GM23338 (cell line): ENCODE results near the gene GPR39. TPM values are rescaled to one million over a fixed set of nuclear protein-coding genes. Genes with fewer than 3 reads are reported as not detected.

Experiments
- ATAC-seq: fragments of 200-7000 bp; cut with Tn5 transposase; 3 replicates; pipeline ENCODE4 v1.9.1; 2020
- DNase-seq: peaks from one replicate; pipeline ENCODE4 v3.0.0-alpha.2; 2015; ENCODE audit warnings: low spot score
- H2AFZ ChIP-seq: fragments of 200-600 bp; sonication (generic); 2 replicates; pipeline ENCODE4 v1.8.0; 2016; ENCODE audit warnings: antibody characterized with exemption, mild to moderate bottlenecking, moderate library complexity
- H3F3A ChIP-seq: fragments of 200-600 bp; sonication (generic); replicated peaks from 2 replicates; pipeline ENCODE4 v1.8.0; 2017; ENCODE audit warnings: antibody characterized with exemption, mixed run types, low read depth
- H3K27ac ChIP-seq: fragments of 200-600 bp; sonication (generic); 2 replicates; pipeline ENCODE4 v1.6.1; 2016; ENCODE audit warnings: low read depth
- H3K27me3 ChIP-seq: fragments of 200-600 bp; sonication (generic); 2 replicates; pipeline ENCODE4 v1.8.0; 2016; ENCODE audit warnings: mild to moderate bottlenecking, mixed run types, moderate library complexity; ENCODE audit not compliant: insufficient read depth
- H3K36me3 ChIP-seq: fragments of 200-600 bp; sonication (generic); 2 replicates; pipeline ENCODE4 v1.8.0; 2016; ENCODE audit warnings: mild to moderate bottlenecking; ENCODE audit not compliant: insufficient read depth
- H3K4me1 ChIP-seq: fragments of 200-600 bp; sonication (generic); 2 replicates; pipeline ENCODE4 v1.8.0; 2016; ENCODE audit warnings: mild to moderate bottlenecking, moderate library complexity; ENCODE audit not compliant: insufficient read depth
- H3K4me2 ChIP-seq: fragments of 200-600 bp; sonication (generic); 2 replicates; pipeline ENCODE4 v1.7.1; 2017; ENCODE audit warnings: mixed run types
- H3K4me3 ChIP-seq: fragments of 200-600 bp; sonication (generic); 2 replicates; pipeline ENCODE4 v1.6.1; 2016; ENCODE audit warnings: mixed run types
- H3K79me2 ChIP-seq: fragments of 200-600 bp; sonication (generic); replicated peaks from 2 replicates; pipeline ENCODE4 v1.8.0; 2017; ENCODE audit warnings: mild to moderate bottlenecking; ENCODE audit not compliant: insufficient read depth
- H3K9me2 ChIP-seq: fragments of 200-600 bp; sonication (generic); 2 replicates; pipeline ENCODE4 v1.8.0; 2017; ENCODE audit not compliant: insufficient read depth
- H4K20me1 ChIP-seq: fragments of 200-600 bp; sonication (generic); replicated peaks from 2 replicates; pipeline ENCODE4 v1.8.0; 2017; ENCODE audit warnings: mild to moderate bottlenecking; ENCODE audit not compliant: insufficient read depth
- H3K27ac Mint-ChIP-seq: 2 replicates; pipeline ENCODE4 v1.8.0; 2020; ENCODE audit warnings: inconsistent platforms, mild to moderate bottlenecking, moderate library complexity, mixed read lengths
- H3K27me3 Mint-ChIP-seq: 3 replicates; pipeline ENCODE4 v1.8.0; 2022; ENCODE audit warnings: low read depth, mild to moderate bottlenecking, moderate library complexity, mixed read lengths, inconsistent platforms; ENCODE audit not compliant: insufficient read depth, poor library complexity
- H3K36me3 Mint-ChIP-seq: 3 replicates; pipeline ENCODE4 v1.8.0; 2021; ENCODE audit warnings: low read depth, mild to moderate bottlenecking, inconsistent platforms, moderate library complexity, mixed read lengths
- H3K4me1 Mint-ChIP-seq: 3 replicates; pipeline ENCODE4 v1.8.0; 2020; ENCODE audit warnings: mild to moderate bottlenecking, inconsistent platforms, mixed read lengths
- H3K4me3 Mint-ChIP-seq: 3 replicates; pipeline ENCODE4 v1.8.0; 2021; ENCODE audit warnings: moderate library complexity, mild to moderate bottlenecking, inconsistent platforms, mixed read lengths
- H3K9me3 Mint-ChIP-seq: 3 replicates; pipeline ENCODE4 v1.8.0; 2020; ENCODE audit warnings: moderate library complexity, mild to moderate bottlenecking, inconsistent platforms, mixed read lengths
- CREB1 ChIP-seq: fragments of 250-450 bp; sonication (Bioruptor Pico); IDR thresholded peaks from 2 replicates; pipeline ENCODE4 v1.5.0; 2020; ENCODE audit warnings: low read depth, mild to moderate bottlenecking, moderate library complexity
- EZH2 ChIP-seq: fragments of 200-600 bp; sonication (generic); IDR thresholded peaks from one replicate; pipeline ENCODE4 v1.8.0; 2017; ENCODE audit warnings: antibody characterized with exemption, mild to moderate bottlenecking, low read depth; ENCODE audit not compliant: unreplicated experiment
- JUNB ChIP-seq: IDR thresholded peaks from one replicate; pipeline ENCODE4 v1.6.1; 2016; ENCODE audit warnings: antibody characterized with exemption; ENCODE audit not compliant: unreplicated experiment
- NANOG ChIP-seq: IDR thresholded peaks from 2 replicates; pipeline ENCODE4 v1.6.1; 2016; ENCODE audit warnings: antibody characterized with exemption, borderline replicate concordance
- STAT1 ChIP-seq: IDR thresholded peaks from one replicate; pipeline ENCODE4 v1.6.1; 2016; ENCODE audit warnings: antibody characterized with exemption; ENCODE audit not compliant: unreplicated experiment
- polyA plus RNA-seq: library from polyadenylated mRNA; unstranded; fragments of >200 nt; fragmentation: Nextera tagmentation; extraction: Ambion mirVana; gene quantifications from 2 replicates; pipeline ENCODE4 v1.2.1, GENCODE V29; 2016
- total RNA-seq: library from RNA; depleted of rRNA; stranded (reverse); fragments of >200 nt; shearing (Covaris generic); gene quantifications from 2 replicates; pipeline ENCODE4 v1.2.3, GENCODE V29; 2014
- TF ChIP-seq, protein P1 (sequence below), 2 experiments: fragments of 200-600 bp in 1 of 2; sonication (generic) in 1 of 2; conservative IDR thresholded peaks; 2 replicates each; pipeline versions ENCODE4 v1.5.1 to v1.6.1; 2016 to 2017; ENCODE audit warnings: antibody characterized with exemption in 2 of 2, low read depth in 2 of 2, mild to moderate bottlenecking in 2 of 2, moderate library complexity in 1 of 2
- TF ChIP-seq, protein P2 (sequence below): fragments of 250-450 bp; sonication (Bioruptor Pico); IDR thresholded peaks from 2 replicates; pipeline ENCODE4 v1.5.0; 2020; ENCODE audit warnings: mild to moderate bottlenecking, moderate library complexity
- TF ChIP-seq, protein P3 (sequence below): IDR thresholded peaks from one replicate; pipeline ENCODE4 v1.6.1; 2018; ENCODE audit warnings: antibody characterized with exemption; ENCODE audit not compliant: unreplicated experiment

The GPR39 gene
- total and polyA plus RNA-seq, 2 experiments from 2014 or later: 0.55 to 1.9 TPM

DNA sequence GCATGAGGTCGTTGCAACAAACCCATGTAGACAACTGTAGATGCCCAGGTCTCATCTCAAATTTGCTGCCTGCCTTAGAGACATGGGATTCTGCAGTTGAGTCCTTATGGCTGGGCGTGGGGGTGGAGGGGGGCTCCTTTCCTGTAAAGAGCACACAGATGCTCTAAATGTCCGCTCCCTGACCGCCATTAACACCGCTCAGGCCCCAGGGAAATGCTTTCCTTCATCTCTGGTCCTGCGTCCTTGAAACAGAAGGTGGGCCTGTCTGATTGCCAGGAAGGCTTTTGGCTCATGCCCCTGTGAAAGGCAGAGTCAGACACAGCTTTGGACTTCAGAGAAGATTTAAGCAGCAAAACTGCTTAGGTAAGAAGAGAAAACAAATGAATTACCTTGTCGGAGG, 25.7 kb downstream of the GPR39 start (continued):
- TF ChIP-seq, protein P1, sequence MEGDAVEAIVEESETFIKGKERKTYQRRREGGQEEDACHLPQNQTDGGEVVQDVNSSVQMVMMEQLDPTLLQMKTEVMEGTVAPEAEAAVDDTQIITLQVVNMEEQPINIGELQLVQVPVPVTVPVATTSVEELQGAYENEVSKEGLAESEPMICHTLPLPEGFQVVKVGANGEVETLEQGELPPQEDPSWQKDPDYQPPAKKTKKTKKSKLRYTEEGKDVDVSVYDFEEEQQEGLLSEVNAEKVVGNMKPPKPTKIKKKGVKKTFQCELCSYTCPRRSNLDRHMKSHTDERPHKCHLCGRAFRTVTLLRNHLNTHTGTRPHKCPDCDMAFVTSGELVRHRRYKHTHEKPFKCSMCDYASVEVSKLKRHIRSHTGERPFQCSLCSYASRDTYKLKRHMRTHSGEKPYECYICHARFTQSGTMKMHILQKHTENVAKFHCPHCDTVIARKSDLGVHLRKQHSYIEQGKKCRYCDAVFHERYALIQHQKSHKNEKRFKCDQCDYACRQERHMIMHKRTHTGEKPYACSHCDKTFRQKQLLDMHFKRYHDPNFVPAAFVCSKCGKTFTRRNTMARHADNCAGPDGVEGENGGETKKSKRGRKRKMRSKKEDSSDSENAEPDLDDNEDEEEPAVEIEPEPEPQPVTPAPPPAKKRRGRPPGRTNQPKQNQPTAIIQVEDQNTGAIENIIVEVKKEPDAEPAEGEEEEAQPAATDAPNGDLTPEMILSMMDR (conservative IDR thresholded peaks at IDR 0.05; ENCODE audit: low read depth in 2 of 2): no peak
- TF ChIP-seq, protein P2, sequence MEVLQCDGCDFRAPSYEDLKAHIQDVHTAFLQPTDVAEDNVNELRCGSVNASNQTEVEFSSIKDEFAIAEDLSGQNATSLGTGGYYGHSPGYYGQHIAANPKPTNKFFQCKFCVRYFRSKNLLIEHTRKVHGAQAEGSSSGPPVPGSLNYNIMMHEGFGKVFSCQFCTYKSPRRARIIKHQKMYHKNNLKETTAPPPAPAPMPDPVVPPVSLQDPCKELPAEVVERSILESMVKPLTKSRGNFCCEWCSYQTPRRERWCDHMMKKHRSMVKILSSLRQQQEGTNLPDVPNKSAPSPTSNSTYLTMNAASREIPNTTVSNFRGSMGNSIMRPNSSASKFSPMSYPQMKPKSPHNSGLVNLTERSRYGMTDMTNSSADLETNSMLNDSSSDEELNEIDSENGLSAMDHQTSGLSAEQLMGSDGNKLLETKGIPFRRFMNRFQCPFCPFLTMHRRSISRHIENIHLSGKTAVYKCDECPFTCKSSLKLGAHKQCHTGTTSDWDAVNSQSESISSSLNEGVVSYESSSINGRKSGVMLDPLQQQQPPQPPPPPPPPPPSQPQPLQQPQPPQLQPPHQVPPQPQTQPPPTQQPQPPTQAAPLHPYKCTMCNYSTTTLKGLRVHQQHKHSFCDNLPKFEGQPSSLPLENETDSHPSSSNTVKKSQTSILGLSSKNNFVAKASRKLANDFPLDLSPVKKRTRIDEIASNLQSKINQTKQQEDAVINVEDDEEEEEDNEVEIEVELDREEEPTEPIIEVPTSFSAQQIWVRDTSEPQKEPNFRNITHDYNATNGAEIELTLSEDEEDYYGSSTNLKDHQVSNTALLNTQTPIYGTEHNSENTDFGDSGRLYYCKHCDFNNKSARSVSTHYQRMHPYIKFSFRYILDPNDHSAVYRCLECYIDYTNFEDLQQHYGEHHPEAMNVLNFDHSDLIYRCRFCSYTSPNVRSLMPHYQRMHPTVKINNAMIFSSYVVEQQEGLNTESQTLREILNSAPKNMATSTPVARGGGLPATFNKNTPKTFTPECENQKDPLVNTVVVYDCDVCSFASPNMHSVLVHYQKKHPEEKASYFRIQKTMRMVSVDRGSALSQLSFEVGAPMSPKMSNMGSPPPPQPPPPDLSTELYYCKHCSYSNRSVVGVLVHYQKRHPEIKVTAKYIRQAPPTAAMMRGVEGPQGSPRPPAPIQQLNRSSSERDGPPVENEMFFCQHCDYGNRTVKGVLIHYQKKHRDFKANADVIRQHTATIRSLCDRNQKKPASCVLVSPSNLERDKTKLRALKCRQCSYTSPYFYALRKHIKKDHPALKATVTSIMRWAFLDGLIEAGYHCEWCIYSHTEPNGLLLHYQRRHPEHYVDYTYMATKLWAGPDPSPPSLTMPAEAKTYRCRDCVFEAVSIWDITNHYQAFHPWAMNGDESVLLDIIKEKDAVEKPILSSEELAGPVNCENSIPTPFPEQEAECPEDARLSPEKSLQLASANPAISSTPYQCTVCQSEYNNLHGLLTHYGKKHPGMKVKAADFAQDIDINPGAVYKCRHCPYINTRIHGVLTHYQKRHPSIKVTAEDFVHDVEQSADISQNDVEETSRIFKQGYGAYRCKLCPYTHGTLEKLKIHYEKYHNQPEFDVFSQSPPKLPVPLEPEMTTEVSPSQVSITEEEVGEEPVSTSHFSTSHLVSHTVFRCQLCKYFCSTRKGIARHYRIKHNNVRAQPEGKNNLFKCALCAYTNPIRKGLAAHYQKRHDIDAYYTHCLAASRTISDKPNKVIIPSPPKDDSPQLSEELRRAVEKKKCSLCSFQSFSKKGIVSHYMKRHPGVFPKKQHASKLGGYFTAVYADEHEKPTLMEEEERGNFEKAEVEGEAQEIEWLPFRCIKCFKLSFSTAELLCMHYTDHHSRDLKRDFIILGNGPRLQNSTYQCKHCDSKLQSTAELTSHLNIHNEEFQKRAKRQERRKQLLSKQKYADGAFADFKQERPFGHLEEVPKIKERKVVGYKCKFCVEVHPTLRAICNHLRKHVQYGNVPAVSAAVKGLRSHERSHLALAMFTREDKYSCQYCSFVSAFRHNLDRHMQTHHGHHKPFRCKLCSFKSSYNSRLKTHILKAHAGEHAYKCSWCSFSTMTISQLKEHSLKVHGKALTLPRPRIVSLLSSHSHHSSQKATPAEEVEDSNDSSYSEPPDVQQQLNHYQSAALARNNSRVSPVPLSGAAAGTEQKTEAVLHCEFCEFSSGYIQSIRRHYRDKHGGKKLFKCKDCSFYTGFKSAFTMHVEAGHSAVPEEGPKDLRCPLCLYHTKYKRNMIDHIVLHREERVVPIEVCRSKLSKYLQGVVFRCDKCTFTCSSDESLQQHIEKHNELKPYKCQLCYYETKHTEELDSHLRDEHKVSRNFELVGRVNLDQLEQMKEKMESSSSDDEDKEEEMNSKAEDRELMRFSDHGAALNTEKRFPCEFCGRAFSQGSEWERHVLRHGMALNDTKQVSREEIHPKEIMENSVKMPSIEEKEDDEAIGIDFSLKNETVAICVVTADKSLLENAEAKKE (CRISPR knock-in tag): no peak

DNA sequence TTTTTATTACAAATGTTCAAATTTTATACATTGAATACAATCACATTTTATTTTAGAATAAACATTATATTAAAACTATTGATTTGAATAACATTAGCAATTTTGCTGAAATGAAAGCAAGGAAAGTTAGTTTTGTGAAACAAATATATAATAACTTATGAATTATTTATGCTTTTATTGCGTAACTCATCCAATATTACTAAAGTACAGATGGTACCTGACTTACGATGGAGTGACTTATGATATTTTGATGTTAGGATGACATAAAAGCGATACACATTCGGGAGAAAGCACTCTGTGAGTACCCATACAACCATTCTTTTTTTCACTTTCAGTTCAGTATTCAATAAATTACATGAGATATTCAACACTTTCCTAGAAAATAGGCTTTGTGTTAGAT, 26.5 kb downstream of the GPR39 start:
- H3K4me3 Mint-ChIP-seq: no peak overlapping the region
- H3K9me3 Mint-ChIP-seq: no peaks in the 10 kb centered on the region
- H3K27me3 ChIP-seq: no peaks in the 10 kb centered on the region
- ATAC-seq: no peak
- H3K4me1 ChIP-seq: peaks cover 16% of the 10 kb centered on the region
- no peaks in the 10 kb centered on the region for H3K79me2 ChIP-seq
- no peaks in the 10 kb centered on the region for H4K20me1 ChIP-seq
- H3K4me2 ChIP-seq: no peak overlapping the region
- no peak overlapping the region for H3K27ac Mint-ChIP-seq
- no peak overlapping the region for H3K4me3 ChIP-seq
- no peaks in the 10 kb centered on the region; the same call in 1 of the 2 replicates for H3K9me2 ChIP-seq
- H3F3A ChIP-seq: no peaks in the 10 kb centered on the region
- H2AFZ ChIP-seq: no peak overlapping the region
- no peaks in the 10 kb centered on the region for H3K36me3 ChIP-seq
- H3K27me3 Mint-ChIP-seq: peaks cover 5% of the 10 kb centered on the region
- H3K36me3 Mint-ChIP-seq: no peaks in the 10 kb centered on the region
- no peak for DNase-seq
- H3K4me1 Mint-ChIP-seq: peaks cover 41% of the 10 kb centered on the region
- no peak overlapping the region for H3K27ac ChIP-seq
- TF ChIP-seq, protein P1 (conservative IDR thresholded peaks at IDR 0.05; ENCODE audit: low read depth in 2 of 2): no peak
- TF ChIP-seq JUNB (no peak), EZH2 (no peak), CREB1 (CRISPR knock-in tag) (no peak), STAT1 (no peak), NANOG (no peak)
- TF ChIP-seq, protein P3, sequence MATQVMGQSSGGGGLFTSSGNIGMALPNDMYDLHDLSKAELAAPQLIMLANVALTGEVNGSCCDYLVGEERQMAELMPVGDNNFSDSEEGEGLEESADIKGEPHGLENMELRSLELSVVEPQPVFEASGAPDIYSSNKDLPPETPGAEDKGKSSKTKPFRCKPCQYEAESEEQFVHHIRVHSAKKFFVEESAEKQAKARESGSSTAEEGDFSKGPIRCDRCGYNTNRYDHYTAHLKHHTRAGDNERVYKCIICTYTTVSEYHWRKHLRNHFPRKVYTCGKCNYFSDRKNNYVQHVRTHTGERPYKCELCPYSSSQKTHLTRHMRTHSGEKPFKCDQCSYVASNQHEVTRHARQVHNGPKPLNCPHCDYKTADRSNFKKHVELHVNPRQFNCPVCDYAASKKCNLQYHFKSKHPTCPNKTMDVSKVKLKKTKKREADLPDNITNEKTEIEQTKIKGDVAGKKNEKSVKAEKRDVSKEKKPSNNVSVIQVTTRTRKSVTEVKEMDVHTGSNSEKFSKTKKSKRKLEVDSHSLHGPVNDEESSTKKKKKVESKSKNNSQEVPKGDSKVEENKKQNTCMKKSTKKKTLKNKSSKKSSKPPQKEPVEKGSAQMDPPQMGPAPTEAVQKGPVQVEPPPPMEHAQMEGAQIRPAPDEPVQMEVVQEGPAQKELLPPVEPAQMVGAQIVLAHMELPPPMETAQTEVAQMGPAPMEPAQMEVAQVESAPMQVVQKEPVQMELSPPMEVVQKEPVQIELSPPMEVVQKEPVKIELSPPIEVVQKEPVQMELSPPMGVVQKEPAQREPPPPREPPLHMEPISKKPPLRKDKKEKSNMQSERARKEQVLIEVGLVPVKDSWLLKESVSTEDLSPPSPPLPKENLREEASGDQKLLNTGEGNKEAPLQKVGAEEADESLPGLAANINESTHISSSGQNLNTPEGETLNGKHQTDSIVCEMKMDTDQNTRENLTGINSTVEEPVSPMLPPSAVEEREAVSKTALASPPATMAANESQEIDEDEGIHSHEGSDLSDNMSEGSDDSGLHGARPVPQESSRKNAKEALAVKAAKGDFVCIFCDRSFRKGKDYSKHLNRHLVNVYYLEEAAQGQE: no peak
